Effector memory CD4-positive, alpha-beta T cell (primary cell): Measurements from ENCODE around the gene THEM4.

Experiments used
- DNase-seq, 3 donors: peaks; one replicate each; pipeline ENCODE4 v3.0.0-alpha.2; 2020
- H3K27ac ChIP-seq: 2 replicates; pipeline ENCODE4 v1.7.0; 2013; ENCODE audit warnings: mild to moderate bottlenecking, low read length, moderate library complexity; ENCODE audit not compliant: insufficient read depth, poor library complexity, severe bottlenecking
- H3K27me3 ChIP-seq: replicated peaks from 2 replicates; pipeline ENCODE4 v1.7.0; 2013; ENCODE audit warnings: mild to moderate bottlenecking, low read length; ENCODE audit not compliant: insufficient read depth, control insufficient read depth, poor library complexity, severe bottlenecking
- H3K36me3 ChIP-seq: 2 replicates; pipeline ENCODE4 v1.7.0; 2013; ENCODE audit warnings: mild to moderate bottlenecking, low read length, moderate library complexity; ENCODE audit not compliant: control insufficient read depth, insufficient read depth
- H3K4me1 ChIP-seq: 2 replicates; pipeline ENCODE4 v1.7.0; 2013; ENCODE audit warnings: low read length, mild to moderate bottlenecking; ENCODE audit not compliant: control insufficient read depth, insufficient read depth, poor library complexity, severe bottlenecking
- H3K4me3 ChIP-seq: 2 replicates; pipeline ENCODE4 v1.7.0; 2013; ENCODE audit warnings: low read length, low read depth, mild to moderate bottlenecking; ENCODE audit not compliant: insufficient read depth, poor library complexity, severe bottlenecking
- H3K9me3 ChIP-seq: 2 replicates; pipeline ENCODE4 v1.7.0; 2013; ENCODE audit warnings: mild to moderate bottlenecking, low read length, moderate library complexity; ENCODE audit not compliant: control insufficient read depth
- total RNA-seq, 3 donors: gene quantifications; one replicate each; lab custom pipeline; 2026; lab: John Stamatoyannopoulos, UW

Gene THEM4
- 70.4 to 105 (median 102) reads per million in 3 donors for total RNA-seq

DNA sequence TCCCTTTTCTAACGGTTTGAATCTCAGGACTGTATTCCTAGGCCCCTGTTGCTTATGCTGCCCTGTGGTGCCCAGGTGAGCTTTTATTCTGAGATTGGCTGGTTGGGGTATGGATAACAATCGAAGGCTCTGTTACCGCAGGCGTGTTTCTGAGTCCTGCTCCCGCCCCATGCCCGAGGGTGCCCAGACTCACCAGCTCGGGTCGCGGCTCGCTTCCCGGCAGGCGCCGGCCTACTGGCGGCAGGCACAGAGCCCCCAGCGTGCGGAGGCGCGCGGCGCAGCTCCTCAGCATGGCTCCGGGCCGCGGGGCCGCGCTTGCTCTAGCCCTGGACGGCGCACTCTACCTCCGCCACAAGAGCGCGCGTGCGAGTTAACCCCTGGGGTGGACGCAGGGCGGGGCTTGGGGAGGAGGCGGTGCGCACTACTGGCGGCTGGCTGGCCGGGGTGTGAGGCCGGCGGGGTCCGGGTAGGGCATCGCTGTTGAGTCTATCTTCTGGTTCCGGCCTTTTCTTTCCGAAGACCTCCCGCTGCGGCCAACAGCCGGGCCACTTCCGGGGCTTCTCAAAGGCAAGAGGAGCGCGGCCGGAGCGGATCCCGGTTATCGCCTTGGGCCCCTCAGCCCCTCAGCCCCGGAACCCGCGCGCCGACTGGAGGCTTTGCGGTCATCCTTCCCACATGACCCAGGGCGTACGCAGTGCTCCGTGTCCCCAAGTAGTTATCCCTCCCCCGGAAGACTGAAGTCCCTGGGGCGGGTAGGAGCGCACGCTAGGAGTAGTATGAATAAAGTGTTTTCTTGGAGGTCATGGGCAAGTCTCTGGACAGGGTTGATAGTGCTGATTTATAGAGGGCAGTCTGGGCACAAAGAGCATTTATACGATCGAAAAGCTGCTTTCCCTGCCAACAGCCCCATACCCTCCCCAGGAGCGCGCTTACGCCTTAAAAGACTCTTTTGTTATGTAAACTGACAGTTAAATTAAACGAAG, at the start of gene THEM4:
THEM4 (minus strand) TSS at position 345 of the 983 bp plus-strand sequence; CDS start at position 292, 53 bp downstream.
- Histone ChIP-seq H3K4me3 (peak within 1 kb of the TSS; percentile 68), H3K9me3 (no peaks in the 10 kb centered on the region), H3K27ac (peak within 1 kb of the TSS; percentile 82), H3K36me3 (no peaks in the 10 kb centered on the region), H3K27me3 (no peaks in the 10 kb centered on the region), H3K4me1 (peaks cover 19% of the 10 kb centered on the region)
- peak; percentile 73 to 82 (median 74) for DNase-seq

DNA sequence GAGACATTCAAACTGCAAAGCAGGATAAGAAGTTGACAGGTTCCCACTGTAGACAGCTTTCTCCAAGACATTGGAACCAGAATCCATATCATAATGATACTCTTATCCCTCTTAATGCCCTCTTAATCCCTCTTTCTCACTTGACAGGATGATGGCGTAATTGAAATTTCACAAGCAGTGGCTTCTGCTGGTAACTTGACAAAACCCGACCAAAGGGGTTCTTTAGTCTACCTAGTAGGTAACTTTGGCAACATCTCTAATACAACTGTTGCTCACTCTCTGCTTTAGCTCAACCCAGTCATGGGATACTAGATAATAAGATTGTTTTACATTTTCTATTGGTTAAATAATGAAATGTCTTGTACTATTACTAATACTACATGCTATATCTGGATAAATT, 49.6 kb upstream of the THEM4 start:
- Histone ChIP-seq H3K27me3 (no peaks in the 10 kb centered on the region), H3K9me3 (no peaks in the 10 kb centered on the region), H3K4me3 (no peak overlapping the region), H3K4me1 (no peaks in the 10 kb centered on the region), H3K36me3 (no peaks in the 10 kb centered on the region), H3K27ac (no peak overlapping the region)
- DNase-seq, result no peak

GRCh38 chr1:151956957-151957497, 47.7 kb upstream of the THEM4 start:
- Histone ChIP-seq H3K27me3 (no peaks in the 10 kb centered on the region), H3K36me3 (no peaks in the 10 kb centered on the region), H3K4me3 (no peak overlapping the region), H3K4me1 (no peaks in the 10 kb centered on the region), H3K9me3 (no peaks in the 10 kb centered on the region), H3K27ac (no peak overlapping the region)
- no peak for DNase-seq

DNA sequence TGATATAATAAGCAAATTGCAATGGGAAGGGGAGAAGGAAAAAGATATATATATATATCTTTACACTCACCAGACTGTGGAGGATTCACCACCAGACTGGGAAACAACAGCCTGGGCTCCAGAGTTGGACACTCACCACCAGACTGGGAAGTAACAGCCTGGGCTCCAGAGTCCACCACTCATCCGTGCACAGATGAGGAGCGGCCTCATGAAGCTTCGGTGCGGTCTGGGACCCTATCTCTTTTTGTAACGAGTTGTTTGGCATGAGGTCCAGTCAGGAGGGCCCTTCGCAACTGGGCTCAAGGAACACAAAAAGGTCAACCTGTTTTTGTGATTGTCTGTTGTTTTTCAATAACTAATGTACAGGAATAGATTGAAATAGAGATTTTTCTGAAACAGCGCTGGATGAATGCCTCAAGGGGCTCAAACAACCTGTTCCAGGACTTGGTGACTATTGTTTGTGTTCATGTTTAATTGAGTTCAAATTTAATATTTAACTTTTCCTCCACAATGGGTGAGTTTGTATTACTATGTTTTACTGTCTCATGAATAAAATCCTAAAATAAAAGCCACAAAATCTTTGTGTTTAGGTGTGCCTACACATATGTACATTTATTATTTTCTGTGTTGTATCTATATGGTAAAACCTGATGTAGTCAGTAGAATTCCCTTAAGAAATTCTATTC, 44.2 kb upstream of the THEM4 start:
- no peaks in the 10 kb centered on the region for H3K27me3 ChIP-seq
- no peaks in the 10 kb centered on the region for H3K4me1 ChIP-seq
- H3K9me3 ChIP-seq, result no peaks in the 10 kb centered on the region
- DNase-seq, result no peak
- H3K36me3 ChIP-seq, result no peaks in the 10 kb centered on the region
- no peak overlapping the region for H3K27ac ChIP-seq
- H3K4me3 ChIP-seq, result no peak overlapping the region

GRCh38 chr1:151952811-151953210, 43.5 kb upstream of the THEM4 start:
- no peaks in the 10 kb centered on the region for H3K36me3 ChIP-seq
- no peaks in the 10 kb centered on the region for H3K4me1 ChIP-seq
- H3K9me3 ChIP-seq, result no peaks in the 10 kb centered on the region
- H3K27ac ChIP-seq, result no peak overlapping the region
- H3K27me3 ChIP-seq, result no peaks in the 10 kb centered on the region
- H3K4me3 ChIP-seq, result no peak overlapping the region
- no peak for DNase-seq

DNA sequence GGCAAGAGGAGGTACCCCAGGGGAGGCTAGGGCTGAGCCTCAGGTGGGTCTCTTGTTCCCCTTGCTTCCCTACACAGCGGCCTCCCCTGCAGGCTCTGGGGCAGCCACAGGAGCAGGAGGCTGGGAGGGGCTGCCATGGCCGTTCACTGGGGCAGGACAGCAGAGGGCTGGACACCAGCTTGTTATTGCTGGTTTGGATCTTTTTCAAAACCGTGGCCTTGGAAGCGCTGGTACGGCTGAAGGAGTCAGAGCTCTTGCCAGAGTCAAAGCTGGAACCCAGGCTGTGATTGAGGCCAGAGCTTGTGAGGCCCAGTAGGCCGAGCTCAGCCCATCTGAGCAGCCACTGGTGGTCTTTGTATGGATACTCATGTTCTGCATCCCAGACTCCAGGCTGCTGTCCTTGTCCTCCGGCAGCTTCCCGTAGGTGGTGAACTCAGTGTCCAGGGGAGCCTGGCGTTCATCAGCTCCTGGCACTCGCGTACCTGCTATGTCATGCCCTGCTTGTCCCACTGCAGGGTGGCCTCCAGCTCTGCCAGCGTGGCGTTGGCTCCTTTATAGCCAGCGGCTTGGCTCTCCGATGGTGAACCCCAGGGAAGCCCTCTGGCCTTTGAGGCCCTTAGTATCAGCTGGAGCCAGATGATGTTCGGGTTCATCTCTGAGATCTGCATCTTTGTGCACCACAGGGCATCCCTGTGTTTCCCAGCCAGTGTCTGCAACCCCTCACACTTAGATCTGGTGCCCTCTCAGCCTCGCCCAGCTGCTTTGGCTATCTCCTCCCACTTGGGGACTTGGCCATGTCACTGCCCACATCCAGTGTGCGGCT, 40.3 kb upstream of the THEM4 start:
- H3K36me3 ChIP-seq, result no peaks in the 10 kb centered on the region
- peaks cover 15% of the 10 kb centered on the region for H3K4me1 ChIP-seq
- no peaks in the 10 kb centered on the region for H3K9me3 ChIP-seq
- DNase-seq, result no peak
- no peaks in the 10 kb centered on the region for H3K27me3 ChIP-seq
- H3K4me3 ChIP-seq, result no peak overlapping the region
- no peak overlapping the region for H3K27ac ChIP-seq

- Histone ChIP-seq H3K27me3 (no peaks in the 10 kb centered on the region), H3K36me3 (no peaks in the 10 kb centered on the region), H3K27ac (no peak overlapping the region), H3K4me1 (peaks cover 17% of the 10 kb centered on the region), H3K9me3 (no peaks in the 10 kb centered on the region), H3K4me3 (no peak overlapping the region)
- no peak for DNase-seq
These were observed 39.2 kb upstream of the THEM4 start for GRCh38 chr1:151948506-151948905.

DNA sequence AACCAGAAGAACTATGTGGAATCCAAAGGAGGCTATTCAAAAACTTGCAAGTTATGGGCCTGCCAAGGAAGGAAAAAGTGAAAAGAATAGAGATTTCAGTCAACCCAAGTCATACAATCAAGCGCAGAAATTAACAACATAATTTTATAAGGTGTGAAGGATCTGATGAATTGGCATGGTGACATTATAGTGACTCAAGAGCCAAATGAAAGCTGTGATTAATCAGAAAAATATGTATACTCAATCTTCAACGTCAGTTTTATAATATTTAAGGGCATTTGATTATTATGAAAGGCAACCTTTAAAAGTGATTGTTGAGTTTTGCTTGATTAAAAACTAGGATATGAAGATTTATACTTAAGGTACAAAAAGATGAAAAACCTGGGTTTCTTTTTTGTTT, 37.8 kb upstream of the THEM4 start:
- no peak overlapping the region for H3K4me3 ChIP-seq
- no peaks in the 10 kb centered on the region for H3K9me3 ChIP-seq
- no peaks in the 10 kb centered on the region for H3K27me3 ChIP-seq
- H3K27ac ChIP-seq, result peak overlapping the region; percentile 87
- no peaks in the 10 kb centered on the region for H3K36me3 ChIP-seq
- no peak for DNase-seq
- peaks cover 17% of the 10 kb centered on the region for H3K4me1 ChIP-seq
